Left ventricle myocardium superior (tissue), 1 donor: ENCODE results near the gene NHLRC1. TPM values are rescaled to one million over a fixed set of nuclear protein-coding genes. Genes with fewer than 3 reads are reported as not detected.
A peak's percentile ranks its signal among the peaks of the same experiment; 100 is the strongest.

ENCODE experiments used
- ATAC-seq: fragments of 200-7000 bp; cut with Tn5 transposase; one replicate; pipeline ENCODE4 v1.9.1; 2020; ENCODE audit warnings: mild to moderate bottlenecking, moderate library complexity
- DNase-seq: peaks from one replicate; pipeline ENCODE4 v3.0.0-alpha.2; 2020
- intact Hi-C: fragments of 100-400 bp; cut with micrococcal nuclease; formaldehyde crosslinking; loops from one replicate; pipeline ENCODE4 v1.11.0; 2022
- total RNA-seq: library from RNA; stranded (reverse); fragmentation: NEBNext Ultra II Directional; extraction: Animal tissue kit (Norgen Biotek cat#: 25700); gene quantifications from one replicate; pipeline ENCODE4 v1.2.1, GENCODE V29; 2021
- donor health status: DM: no; HTN: yes; CAD: no; lungs with severe emphysema.

NHLRC1 gene
- total RNA-seq, 1 donor from 2014 or later = 1.3 TPM

DNA sequence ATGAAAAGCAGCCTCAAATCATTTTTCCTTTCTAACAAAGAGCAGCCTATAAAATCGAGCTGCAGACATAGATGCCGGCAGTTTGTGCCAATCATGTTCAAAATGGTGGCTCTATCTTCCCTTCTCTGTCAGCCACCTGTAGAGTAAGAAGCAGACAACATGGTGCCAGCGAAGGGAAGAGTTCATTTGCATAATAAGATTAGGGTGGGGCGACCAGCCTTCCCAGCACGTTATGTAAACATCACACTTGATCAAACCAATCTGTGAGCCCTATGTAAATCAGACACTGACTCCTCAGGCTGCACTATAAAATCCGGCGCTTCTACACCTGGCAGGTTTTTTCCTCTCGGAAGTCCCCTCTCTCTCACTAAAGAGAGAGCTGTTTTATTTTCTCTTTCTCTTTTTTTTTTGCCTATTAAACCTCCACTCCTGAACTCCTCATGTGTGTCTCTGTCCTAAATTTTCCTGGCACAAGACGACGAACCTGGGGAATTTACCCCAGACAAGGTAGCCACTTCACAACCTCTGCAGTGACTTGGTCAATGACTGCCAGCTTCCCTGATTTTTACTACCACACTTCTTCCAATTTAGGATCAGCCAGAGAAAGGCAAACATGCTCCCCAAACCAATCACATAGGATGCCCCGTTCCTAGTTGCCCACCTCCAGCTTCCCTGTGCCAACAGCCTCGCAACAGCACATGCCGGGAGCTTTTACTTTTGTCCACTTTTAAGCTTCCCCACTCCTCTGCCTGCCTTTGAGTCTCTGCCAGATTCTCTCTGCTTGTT is 19.5 kb upstream of the NHLRC1 start:
- ATAC-seq = no peak
- intact Hi-C loops = no loop called here
- DNase-seq = no peak

DNA sequence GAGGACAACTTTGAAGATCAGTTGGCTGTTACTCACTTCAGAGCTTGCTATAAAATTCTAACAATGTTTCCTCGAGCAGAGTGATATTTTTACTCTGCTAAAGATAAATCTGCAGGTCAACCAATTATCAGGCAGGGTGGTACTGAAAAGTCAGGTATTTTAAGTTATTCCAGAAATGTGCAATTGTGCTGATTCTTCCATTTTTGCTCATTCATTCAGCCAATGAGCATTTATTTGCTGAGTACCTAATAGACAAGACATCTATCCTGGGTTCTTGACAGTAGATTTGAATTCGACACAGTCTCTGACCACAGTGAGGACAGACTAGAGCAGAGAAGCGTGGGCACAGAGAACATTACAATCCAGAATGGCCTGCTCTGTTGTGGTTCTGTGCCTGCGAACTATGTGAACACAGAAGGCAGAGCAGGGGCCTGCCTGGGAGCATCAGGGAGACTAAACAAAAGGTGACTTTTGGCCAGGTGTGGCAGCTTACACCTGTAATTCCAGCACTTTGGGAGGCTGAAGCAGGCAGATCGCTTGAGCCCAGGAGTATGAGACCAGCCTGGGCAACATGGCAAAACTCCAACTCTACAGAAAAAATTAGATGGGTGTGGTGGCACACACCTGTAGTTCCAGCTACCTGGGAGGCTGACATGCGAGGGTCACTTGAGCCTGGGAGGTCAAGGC is 17.6 kb upstream of the NHLRC1 start:
- intact Hi-C loops = no loop called here
- no peak for ATAC-seq
- no peak for DNase-seq

DNA sequence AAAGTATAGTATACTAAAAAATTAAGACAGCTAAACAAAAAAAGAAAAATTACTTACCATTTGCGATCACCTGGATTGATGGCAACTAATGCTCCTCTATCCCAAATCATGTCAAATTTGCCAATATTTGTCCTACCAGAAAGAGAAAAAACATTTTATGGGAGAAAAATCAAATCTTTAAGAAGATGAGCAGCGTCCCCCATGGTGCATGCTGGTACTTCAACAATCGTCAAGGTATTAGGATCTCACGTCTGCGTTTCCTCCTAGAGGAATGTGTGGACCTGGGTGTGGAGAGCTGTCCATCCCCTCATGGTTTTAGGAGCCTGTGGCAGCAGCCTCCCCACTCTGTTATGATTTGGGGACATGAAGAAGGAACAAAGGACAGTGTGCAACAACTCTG is 16.4 kb upstream of the NHLRC1 start:
- intact Hi-C loops = no loop called here
- no peak for DNase-seq
- no peak for ATAC-seq

DNA sequence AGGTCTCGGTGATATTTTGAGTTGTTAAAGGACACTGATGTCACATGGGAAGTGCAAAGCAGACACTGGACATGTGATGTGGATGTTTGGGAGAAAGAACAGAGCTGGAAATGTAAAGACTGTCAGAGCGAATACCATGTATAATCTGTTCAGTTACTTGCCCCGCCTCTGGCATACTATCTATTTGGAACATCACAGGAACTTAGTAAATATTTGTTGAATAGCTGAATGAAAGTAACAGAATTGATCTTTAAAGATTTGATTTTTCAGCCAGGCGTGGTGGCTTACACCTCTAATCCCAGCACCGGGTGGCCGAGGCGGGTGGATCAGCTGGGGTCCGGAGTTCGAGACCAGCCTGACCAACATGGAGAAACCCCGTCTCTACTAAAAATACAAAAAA is 13.8 kb upstream of the NHLRC1 start:
- DNase-seq (no peak), ATAC-seq (no peak)
- intact Hi-C loops = no loop called here

DNA sequence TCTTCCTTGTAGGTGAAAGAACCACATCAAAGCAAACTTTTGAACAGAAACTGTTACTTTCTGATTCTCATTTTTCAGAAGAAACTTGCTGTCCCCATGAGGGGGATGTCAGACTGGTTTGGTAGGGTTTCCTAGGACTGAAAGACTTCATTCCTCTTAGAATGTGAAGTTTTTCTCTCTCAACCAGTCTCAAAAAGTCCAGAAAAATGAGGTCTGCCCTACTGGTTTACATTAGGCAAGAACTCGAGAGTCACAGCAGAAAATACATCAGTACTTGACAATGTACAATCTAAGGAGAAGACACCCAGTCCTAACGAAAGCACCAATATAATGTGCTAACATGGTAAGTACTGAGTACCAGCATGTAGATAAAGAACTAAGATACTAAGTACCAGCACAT is 12.7 kb upstream of the NHLRC1 start:
- intact Hi-C loops = no loop called here
- DNase-seq (no peak), ATAC-seq (no peak)

DNA sequence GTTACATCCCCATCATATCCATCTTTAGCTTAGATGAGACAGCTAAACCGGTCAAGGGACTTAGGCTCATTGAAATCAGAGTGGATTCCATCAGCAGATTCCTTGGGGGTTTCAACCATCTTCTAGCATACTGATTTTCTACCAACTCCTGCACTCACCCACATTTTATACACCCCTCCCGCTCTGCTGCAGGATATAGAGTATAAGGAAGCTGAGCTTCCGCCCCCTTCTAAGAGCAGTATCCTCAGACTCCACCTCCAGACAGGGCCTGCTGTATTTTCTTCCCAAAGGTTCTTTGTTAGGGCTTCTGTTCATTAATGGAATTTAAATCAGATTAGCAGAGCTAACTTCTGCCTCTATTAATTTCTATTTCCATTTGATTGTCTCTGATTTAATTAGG is 9.9 kb upstream of the NHLRC1 start:
- intact Hi-C loops = no loop called here
- DNase-seq (no peak), ATAC-seq (no peak)

DNA sequence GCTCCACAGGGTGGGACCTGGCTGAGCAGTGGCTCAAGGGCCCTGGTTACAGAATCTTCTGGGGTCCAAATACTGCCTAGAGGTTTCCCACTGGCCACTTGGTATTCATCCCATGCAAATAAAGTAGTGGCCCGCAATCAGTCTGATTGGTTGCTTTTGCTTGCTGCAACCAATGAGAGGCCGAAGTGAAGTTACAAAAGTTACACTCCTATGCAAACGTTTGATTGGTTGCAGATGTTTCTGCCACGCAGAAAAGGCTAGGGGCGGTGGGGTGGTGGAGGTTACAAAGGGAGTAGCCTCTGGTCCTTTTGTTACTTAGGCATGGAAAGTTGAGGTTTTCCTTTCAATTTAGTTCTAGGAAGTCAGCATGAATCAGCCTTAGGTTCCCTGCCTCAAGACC is 3.6 kb upstream of the NHLRC1 start:
- ATAC-seq = no peak
- intact Hi-C loops = loop anchor here (10.0 kb wide), 1 partner anchor 291 kb away; no protein-coding TSS in a partner anchor
- DNase-seq = no peak

DNA sequence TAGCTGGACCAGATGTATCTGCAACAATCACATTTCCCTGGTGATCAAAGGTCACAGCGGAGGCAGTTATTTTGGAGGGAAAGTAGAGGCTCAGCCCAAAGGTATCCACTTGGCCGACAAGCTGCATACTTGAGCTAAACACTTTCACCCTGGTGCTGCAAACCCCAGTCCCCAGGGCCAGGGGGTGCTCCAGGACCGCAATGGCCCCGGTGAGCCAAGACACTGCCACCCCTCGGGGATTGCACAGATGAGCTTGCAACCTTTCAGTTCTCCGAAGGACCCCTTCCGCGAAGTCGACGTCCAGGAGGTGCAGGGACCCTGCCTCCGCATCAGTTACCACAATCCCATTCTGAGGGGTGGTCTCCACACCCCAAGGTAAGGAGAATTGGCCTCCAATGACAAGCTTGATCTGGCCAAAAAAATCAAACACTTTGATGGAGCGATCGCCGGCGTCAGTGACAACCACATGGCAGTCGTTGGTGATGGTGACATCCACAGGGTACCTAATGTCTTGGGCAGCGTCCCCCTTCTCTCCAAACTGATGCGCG is 823 bp downstream of the NHLRC1 start:
- DNase-seq (no peak), ATAC-seq (no peak)
- intact Hi-C loops = loop anchor here (10.0 kb wide), 1 partner anchor 287 kb away; no protein-coding TSS in a partner anchor

DNA sequence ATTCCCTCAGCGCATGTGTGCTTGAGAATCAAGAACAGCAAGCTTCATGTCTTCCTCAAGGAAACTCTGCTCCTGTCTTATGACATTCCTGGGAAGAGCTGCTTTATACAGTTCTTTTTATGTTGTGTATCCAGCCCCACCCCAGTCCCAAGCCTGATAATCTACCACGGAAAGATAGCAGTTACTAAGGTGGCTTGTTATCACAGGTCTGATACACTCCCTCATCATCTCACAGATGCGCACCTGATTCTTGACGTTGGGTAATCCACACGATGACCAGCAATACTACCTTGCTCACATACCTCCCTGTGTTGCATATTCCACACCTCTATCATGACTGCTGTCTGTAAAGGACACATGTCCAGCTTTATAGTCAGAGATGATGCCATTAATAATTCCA is 3.2 kb downstream of the NHLRC1 start:
- intact Hi-C loops = no loop called here
- DNase-seq = no peak
- no peak for ATAC-seq

DNA sequence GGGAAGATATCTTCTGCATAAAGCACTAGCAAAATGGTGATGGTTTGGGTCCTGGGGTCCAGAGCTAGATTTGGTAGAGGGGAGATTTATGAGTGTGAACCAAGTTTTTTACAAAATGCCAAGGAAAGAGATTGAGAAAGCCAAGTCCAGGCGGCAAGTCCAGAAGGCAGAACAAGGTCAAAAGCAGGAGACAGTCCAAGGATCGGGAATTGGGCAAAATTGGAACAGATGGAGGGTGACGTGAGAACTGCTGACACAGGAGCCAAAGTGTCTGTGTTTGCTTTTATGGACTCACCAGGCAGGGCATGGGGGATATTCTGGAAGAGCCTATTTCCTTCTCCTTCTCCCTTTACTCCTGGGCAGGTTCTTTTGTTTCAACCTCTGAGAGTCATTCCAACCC is 4.1 kb downstream of the NHLRC1 start:
- intact Hi-C loops = no loop called here
- DNase-seq = no peak
- no peak for ATAC-seq

DNA sequence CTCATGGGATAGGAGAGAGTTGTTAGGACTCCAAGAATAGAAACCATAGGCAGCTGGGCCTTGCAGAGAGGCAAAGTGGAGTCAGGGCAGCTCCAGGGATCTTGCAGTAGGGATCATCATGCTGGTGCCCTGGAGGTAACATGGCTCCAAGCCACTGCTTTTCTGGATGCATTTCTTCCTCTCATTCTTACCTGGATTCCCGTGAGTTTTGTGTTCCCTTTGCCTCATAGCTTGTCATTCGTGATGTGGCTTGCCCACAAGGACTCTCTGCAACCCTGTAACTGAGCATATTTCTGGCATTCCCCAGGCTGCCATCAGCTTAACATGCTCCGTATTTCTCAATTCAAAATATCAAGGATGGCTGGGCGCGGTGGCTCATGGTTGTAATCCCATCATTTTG is 5.3 kb downstream of the NHLRC1 start:
- DNase-seq (no peak), ATAC-seq (no peak)
- intact Hi-C loops = no loop called here

DNA sequence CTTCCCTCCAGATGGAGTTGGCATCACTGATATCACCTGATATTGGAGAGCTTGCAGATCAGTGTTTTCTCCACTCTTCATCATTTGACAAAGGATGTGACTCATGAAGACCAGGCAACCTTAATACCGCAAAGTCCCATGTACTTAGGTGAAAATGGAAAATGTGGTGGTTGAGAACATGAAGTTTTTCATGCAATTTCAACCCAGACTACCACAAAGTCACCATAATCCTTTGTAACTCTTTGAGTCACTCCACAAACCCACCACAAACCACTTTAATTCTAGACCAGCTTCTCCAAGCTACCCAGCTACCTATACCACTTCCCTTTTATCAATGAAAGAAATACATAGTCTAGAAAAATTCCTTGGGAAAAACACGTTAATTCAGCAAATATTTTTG is 7.1 kb downstream of the NHLRC1 start:
- ATAC-seq (no peak), DNase-seq (no peak)
- intact Hi-C loops = no loop called here

DNA sequence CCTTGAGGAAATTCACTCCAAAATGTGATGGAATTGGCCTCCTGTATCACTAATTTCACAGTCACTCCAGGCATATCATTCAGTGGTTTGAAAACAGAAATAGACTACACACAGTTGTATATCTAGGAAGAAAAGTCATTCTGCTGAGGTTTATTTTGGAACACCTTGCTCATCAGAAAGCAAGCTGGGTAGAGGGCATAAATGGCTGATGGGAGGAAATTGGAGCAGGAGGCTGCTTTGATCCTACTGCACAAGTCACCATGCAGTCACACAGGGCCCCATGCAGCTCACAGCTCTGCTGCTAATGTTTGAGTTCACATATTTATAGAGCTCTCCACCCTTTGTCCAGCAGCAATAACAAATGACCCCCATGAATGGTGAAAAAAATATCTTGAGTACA is 12.3 kb downstream of the NHLRC1 start:
- ATAC-seq (no peak), DNase-seq (no peak)
- intact Hi-C loops = no loop called here

DNA sequence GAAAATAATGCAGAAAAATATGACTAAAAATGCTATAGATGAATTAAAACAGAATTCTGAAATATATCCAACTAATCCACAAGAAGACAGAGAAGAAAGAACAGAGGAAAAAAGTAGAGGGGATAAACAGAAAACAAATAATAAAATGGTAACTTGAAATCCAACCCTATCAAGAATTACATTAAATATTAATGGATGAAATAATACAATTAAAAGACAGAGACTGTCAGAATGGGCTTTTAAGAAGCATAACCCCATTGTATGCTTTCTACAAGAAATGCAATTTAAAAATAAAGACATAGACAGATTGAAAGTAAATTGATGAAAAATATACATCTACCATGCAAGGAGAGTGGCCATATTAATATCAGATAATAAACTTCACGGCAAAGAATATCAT is 15.4 kb downstream of the NHLRC1 start:
- intact Hi-C loops = no loop called here
- DNase-seq (no peak), ATAC-seq (no peak)

DNA sequence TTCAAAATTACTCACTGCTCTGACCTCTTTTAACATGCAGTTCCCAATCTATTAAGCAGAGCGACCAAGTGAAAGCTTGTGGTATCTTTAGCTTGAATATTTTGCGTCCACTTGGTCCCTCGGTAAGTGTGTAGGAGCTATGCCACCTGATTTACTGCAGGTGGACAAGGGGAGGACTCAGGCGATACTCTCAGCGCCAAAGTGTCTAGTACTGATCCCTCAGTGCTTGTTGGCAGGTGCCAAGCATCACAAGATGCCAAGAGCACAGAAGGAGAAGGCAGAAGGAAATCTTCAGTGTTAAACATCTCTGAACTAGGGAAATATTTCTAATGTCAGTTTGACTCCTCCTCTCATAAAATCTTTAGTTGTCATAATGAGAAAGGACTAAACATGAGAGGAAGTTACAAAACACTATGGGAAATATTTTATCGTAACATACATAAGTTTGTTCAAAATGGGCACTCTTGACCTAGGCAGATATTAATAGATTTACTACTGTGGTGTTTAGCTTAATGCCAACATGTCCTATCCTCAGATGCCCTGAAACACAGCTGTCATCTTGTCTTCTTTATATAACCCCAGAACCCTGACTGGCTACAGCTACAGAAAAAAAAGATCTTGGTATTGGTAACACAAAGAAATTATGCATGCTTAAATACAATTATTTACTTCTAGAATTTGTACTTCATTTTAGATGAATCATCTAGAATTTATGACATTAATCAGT is 19.5 kb downstream of the NHLRC1 start:
- intact Hi-C loops = no loop called here
- DNase-seq (no peak), ATAC-seq (peak; percentile 82)

DNA sequence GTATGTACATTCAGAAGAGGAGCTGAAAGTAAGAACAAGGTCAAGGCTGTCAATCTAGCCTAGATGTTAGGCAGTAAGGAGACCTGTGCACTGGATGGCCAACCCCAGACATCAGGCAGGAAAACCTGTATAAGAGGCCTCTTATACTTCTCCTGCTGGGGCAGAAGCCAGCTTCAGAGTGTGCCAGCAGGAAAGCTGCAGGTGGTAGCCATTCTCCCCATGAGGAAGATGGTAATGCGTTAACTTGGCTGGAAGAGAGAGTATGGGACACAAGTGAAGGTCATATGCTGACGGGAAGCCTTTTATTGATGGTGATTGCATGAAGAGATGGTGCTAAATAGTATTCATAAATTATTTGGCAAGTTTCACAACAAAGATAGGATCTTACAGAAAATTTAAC is 20.6 kb downstream of the NHLRC1 start:
- ATAC-seq (no peak), DNase-seq (no peak)
- intact Hi-C loops = no loop called here

DNA sequence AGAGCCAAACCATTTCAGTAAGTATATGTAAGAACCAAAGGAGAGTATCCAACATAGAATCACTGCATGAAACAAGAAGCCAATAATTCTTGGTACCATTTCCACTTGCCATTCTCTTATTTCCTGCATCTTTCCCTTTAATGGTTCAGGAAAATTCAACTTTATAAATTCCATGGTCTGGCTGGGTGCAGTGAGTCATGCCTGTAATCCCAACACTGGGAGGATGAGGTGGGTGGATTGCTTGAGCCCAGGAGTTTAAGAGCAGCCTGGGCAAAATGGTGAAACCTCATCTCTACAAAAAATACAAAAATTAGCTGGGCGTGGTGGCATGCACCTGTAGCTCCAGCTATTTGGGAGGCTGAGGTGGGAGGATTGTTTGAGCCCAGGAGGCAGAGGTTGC is 21.2 kb downstream of the NHLRC1 start:
- no peak for DNase-seq
- no peak for ATAC-seq
- intact Hi-C loops = no loop called here

DNA sequence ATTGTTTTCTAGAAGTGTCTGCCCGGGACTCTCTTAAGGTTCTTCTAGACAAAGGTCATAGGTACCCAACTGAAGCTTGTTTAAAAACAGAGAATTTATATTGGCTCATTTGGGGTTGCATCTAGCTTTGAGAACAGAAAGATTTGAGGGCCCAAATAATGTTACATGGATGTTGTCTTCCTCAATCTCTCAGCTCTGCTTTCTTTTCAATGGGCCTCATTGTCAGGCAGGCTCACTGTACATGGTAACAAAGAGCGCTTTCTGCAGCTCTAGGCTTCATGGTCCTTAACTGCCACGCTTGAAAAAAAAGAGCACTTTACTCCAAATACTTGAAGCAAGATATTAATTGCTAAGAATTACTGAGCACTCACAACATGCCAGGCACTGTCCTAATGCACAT is 22.2 kb downstream of the NHLRC1 start:
- DNase-seq = no peak
- intact Hi-C loops = no loop called here
- no peak for ATAC-seq

DNA sequence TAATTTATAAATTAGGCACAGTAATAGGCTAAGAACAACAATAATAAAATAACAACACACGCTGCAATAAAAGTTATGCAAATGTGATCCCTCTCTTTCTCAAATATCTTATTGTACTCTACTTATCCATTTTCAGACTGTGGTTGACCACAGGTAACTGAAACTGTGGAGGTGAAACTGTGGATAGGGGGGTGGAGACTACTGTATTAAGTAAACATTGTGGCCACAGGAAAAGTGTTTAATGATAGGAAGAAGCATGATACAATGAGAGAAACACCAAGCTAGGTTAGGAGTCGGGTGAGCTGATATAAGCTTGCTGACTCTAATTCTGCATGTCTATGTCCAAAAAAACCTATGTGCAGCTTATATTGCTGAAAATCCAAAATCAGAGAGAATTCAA is 23.0 kb downstream of the NHLRC1 start:
- ATAC-seq (no peak), DNase-seq (no peak)
- intact Hi-C loops = no loop called here

DNA sequence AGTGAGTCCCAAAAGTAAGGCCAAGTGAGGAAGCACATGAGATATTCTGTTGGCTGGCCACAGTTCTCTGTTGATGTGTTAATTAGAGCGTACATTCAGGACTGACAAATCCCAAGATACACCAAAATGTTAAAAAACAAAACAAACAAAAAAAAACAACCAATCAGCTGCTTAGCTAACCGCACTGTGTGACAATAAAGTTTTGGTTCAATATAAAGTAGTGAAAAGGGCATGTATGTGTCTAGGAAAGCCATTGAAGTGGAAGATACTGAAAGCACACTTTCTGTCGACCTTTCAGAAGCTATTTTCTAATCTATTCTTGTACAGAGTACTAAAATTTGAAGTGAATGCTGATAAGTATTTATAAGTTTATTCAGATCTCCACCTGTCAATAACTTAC is 26.1 kb downstream of the NHLRC1 start:
- DNase-seq (no peak), ATAC-seq (no peak)
- intact Hi-C loops = no loop called here
